DND-41 (cell line): ENCODE data around the gene STXBP5.

Experiments used
- CTCF ChIP-seq: IDR thresholded peaks from 2 replicates; pipeline ENCODE4 v1.5.1; 2012; ENCODE audit warnings: borderline replicate concordance, low read length, moderate library complexity, mild to moderate bottlenecking; ENCODE audit not compliant: poor library complexity, severe bottlenecking; ENCODE audit errors: extremely low read depth
- EZH2 ChIP-seq: IDR thresholded peaks from 3 replicates; pipeline ENCODE4 v1.6.1; 2012; ENCODE audit warnings: borderline replicate concordance, low read depth, mild to moderate bottlenecking, moderate library complexity, low read length, inconsistent platforms; ENCODE audit not compliant: severe bottlenecking

- no peak for TF ChIP-seq CTCF
- no peak for TF ChIP-seq EZH2
Observed at GRCh38 chr6:147178355-147178754, 25.9 kb upstream of the STXBP5 start.
